ENCODE data around the gene LDHB.
A peak's percentile ranks its signal among the peaks of the same experiment; 100 is the strongest.
"Not testable (repeated sequence)": the region's sequence is repeated elsewhere in the genome, so short reads cannot be mapped to it uniquely, and the experiment has no call there.

The LDHB gene

GRCh38 chr12:21657326-21658077 lies at the start of gene LDHB:
TSS of gene LDHB (minus strand) at chr12:21657842. CDS start at chr12:21654671, 3,171 bp downstream.
- peak; percentile 71 to 85 for DNase-seq (ENCODE audit: low read depth in 2 of 2, low spot score in 1 of 2)

- no peak for DNase-seq (ENCODE audit: low read depth in 2 of 2, low spot score in 1 of 2)
Measured at GRCh38 chr12:21704847-21705246, 47.2 kb upstream of the LDHB start.

- DNase-seq (ENCODE audit: low read depth in 2 of 2, low spot score in 1 of 2), result no peak
Measured at GRCh38 chr12:21699851-21700250, 42.2 kb upstream of the LDHB start.

- no peak for DNase-seq (ENCODE audit: low read depth in 2 of 2, low spot score in 1 of 2)
Measured at GRCh38 chr12:21697904-21698630, 40.4 kb upstream of the LDHB start.

GRCh38 chr12:21696625-21697024 lies 39.0 kb upstream of the LDHB start:
- DNase-seq (ENCODE audit: low read depth in 2 of 2, low spot score in 1 of 2), result no peak

GRCh38 chr12:21695986-21696385 lies 38.3 kb upstream of the LDHB start:
- no peak for DNase-seq (ENCODE audit: low read depth in 2 of 2, low spot score in 1 of 2)

GRCh38 chr12:21694660-21695059 lies 37.0 kb upstream of the LDHB start:
- no peak for DNase-seq (ENCODE audit: low read depth in 2 of 2, low spot score in 1 of 2)

GRCh38 chr12:21691515-21691914 lies 33.9 kb upstream of the LDHB start:
- DNase-seq (ENCODE audit: low read depth in 2 of 2, low spot score in 1 of 2), result no peak

GRCh38 chr12:21690704-21691368 lies 33.2 kb upstream of the LDHB start:
- DNase-seq (ENCODE audit: low read depth in 2 of 2, low spot score in 1 of 2), result no peak

GRCh38 chr12:21683115-21683514 lies 25.5 kb upstream of the LDHB start:
- DNase-seq (ENCODE audit: low read depth in 2 of 2, low spot score in 1 of 2), result no peak

GRCh38 chr12:21678959-21679358 lies 21.3 kb upstream of the LDHB start:
- no peak for DNase-seq (ENCODE audit: low read depth in 2 of 2, low spot score in 1 of 2)

- DNase-seq (ENCODE audit: low read depth in 2 of 2, low spot score in 1 of 2), result no peak
Measured at GRCh38 chr12:21677622-21678277, 20.1 kb upstream of the LDHB start.

- no peak for DNase-seq (ENCODE audit: low read depth in 2 of 2, low spot score in 1 of 2)
Measured at GRCh38 chr12:21677204-21677603, 19.6 kb upstream of the LDHB start.

GRCh38 chr12:21676776-21677175 lies 19.1 kb upstream of the LDHB start:
- DNase-seq (ENCODE audit: low read depth in 2 of 2, low spot score in 1 of 2), result no peak

- no peak for DNase-seq (ENCODE audit: low read depth in 2 of 2, low spot score in 1 of 2)
Measured at GRCh38 chr12:21675641-21676040, 18.0 kb upstream of the LDHB start.

- DNase-seq (ENCODE audit: low read depth in 2 of 2, low spot score in 1 of 2), result no peak
Measured at GRCh38 chr12:21675096-21675495, 17.5 kb upstream of the LDHB start.

GRCh38 chr12:21673830-21674552 lies 16.3 kb upstream of the LDHB start:
- not testable (repeated sequence) for DNase-seq (ENCODE audit: low read depth in 2 of 2, low spot score in 1 of 2)

GRCh38 chr12:21672146-21672545 lies 14.5 kb upstream of the LDHB start:
- no peak for DNase-seq (ENCODE audit: low read depth in 2 of 2, low spot score in 1 of 2)

- DNase-seq (ENCODE audit: low read depth in 2 of 2, low spot score in 1 of 2), result no peak
Measured at GRCh38 chr12:21666722-21667121, 9.1 kb upstream of the LDHB start.

- no peak for DNase-seq (ENCODE audit: low read depth in 2 of 2, low spot score in 1 of 2)
Measured at GRCh38 chr12:21665816-21666215, 8.2 kb upstream of the LDHB start.

Data from stimulated activated CD8-positive, alpha-beta memory T cell treated with anti-CD3 and anti-CD28 coated beads, Interleukin-4, amount 100 ng/mL, for 1 hour (primary cell).